CD8-positive, alpha-beta memory T cell (primary cell): Measurements from ENCODE around the gene IQCH. TPM values are rescaled to one million over a fixed set of nuclear protein-coding genes. Genes with fewer than 3 reads are reported as not detected.
"Not testable (repeated sequence)": the region's sequence is repeated elsewhere in the genome, so short reads cannot be mapped to it uniquely, and the experiment has no call there.

ENCODE experiments used
- CTCF ChIA-PET: fragments of 350-600 bp; sonication (Branson Sonifier 250); formaldehyde crosslinking; loops from one replicate; lab custom pipeline; 2021; ENCODE audit warnings: antibody characterized with exemption; lab: Charles Lee
- POLR2A ChIA-PET: fragments of 350-600 bp; sonication (Branson Sonifier 250); formaldehyde crosslinking; loops from one replicate; lab custom pipeline; 2021; ENCODE audit warnings: antibody characterized with exemption; lab: Charles Lee
- DNase-seq, 5 donors: peaks; one replicate each; pipeline versions ENCODE4 v3.0.0 to v3.0.0-alpha.2; 2020 to 2022; ENCODE audit warnings: mixed read lengths in 1 of 5
- H3K27ac ChIP-seq: one replicate; pipeline ENCODE4 v1.7.0; 2013; ENCODE audit warnings: low read depth, mild to moderate bottlenecking, low read length, moderate library complexity
- H3K27me3 ChIP-seq: 2 replicates; pipeline ENCODE4 v1.7.0; 2013; ENCODE audit warnings: low read length, mild to moderate bottlenecking; ENCODE audit not compliant: insufficient read depth, poor library complexity, severe bottlenecking
- H3K36me3 ChIP-seq: 2 replicates; pipeline ENCODE4 v1.7.0; 2013; ENCODE audit warnings: mild to moderate bottlenecking, low read length, moderate library complexity; ENCODE audit not compliant: insufficient read depth
- H3K4me1 ChIP-seq: 2 replicates; pipeline ENCODE4 v1.7.0; 2013; ENCODE audit warnings: mild to moderate bottlenecking, low read length, moderate library complexity; ENCODE audit not compliant: insufficient read depth
- H3K4me3 ChIP-seq: 2 replicates; pipeline ENCODE4 v1.7.0; 2013; ENCODE audit warnings: mild to moderate bottlenecking, low read length
- H3K9me3 ChIP-seq: 2 replicates; pipeline ENCODE4 v1.7.0; 2013; ENCODE audit warnings: mild to moderate bottlenecking, low read length
- H3K27ac Mint-ChIP-seq, 8 donors: one replicate each; pipeline ENCODE4 v1.8.0; 2020 to 2021; ENCODE audit warnings: mixed read lengths in 8 of 8, mild to moderate bottlenecking in 6 of 8, inconsistent platforms in 3 of 8, moderate library complexity in 3 of 8
- H3K27me3 Mint-ChIP-seq, 2 donors: one replicate each; pipeline ENCODE4 v1.8.0; 2020 to 2021; ENCODE audit warnings: mixed read lengths in 2 of 2, mild to moderate bottlenecking in 1 of 2, moderate library complexity in 1 of 2
- H3K36me3 Mint-ChIP-seq, 3 donors: one replicate each; pipeline ENCODE4 v1.8.0; 2020 to 2021; ENCODE audit warnings: mixed read lengths in 3 of 3, inconsistent platforms in 1 of 3, mild to moderate bottlenecking in 1 of 3
- H3K4me1 Mint-ChIP-seq, 3 donors: one replicate each; pipeline ENCODE4 v1.8.0; 2020 to 2021; ENCODE audit warnings: mixed read lengths in 3 of 3, inconsistent platforms in 1 of 3, mild to moderate bottlenecking in 1 of 3
- H3K4me3 Mint-ChIP-seq, 7 donors: one replicate each; pipeline ENCODE4 v1.8.0; 2020 to 2021; ENCODE audit warnings: mixed read lengths in 7 of 7, mild to moderate bottlenecking in 6 of 7, moderate library complexity in 4 of 7, inconsistent platforms in 2 of 7
- H3K9me3 Mint-ChIP-seq, 5 donors: one replicate each; pipeline ENCODE4 v1.8.0; 2020 to 2022; ENCODE audit warnings: mixed read lengths in 5 of 5, mild to moderate bottlenecking in 3 of 5, moderate library complexity in 2 of 5, inconsistent platforms in 1 of 5
- polyA plus RNA-seq: library from polyadenylated mRNA; unstranded; fragments of 300-500 nt; fragmentation: Illumina TruSeq; gene quantifications from one replicate; pipeline ENCODE4 v1.2.3, GENCODE V29; 2021
- total RNA-seq, 2 experiments: library from RNA; stranded (reverse); gene quantifications; one replicate each; pipeline ENCODE4 v1.2.3, GENCODE V29; 2021

IQCH gene
- total and polyA plus RNA-seq, 3 experiments from 2014 or later: 0.52 to 1.3 (median 1.0) TPM

GRCh38 chr15:67249830-67250229 lies 4.8 kb upstream of the IQCH start:
- CTCF ChIA-PET: no interaction called here
- Mint-ChIP-seq H3K4me1 (peaks cover 45 to 76% (median 74%) of the 10 kb centered on the region in 3 donors), H3K27me3 (no peaks in the 10 kb centered on the region), H3K4me3 (peak overlapping the region in 1 of 7 donors; percentile 9), H3K9me3 (peaks cover 0 to 6% (median 0%) of the 10 kb centered on the region in 5 donors), H3K27ac (peak overlapping the region in 2 of 8 donors; percentile 17 to 60), H3K36me3 (peaks cover 15 to 36% (median 22%) of the 10 kb centered on the region in 3 donors)
- Histone ChIP-seq H3K27ac (no peak overlapping the region), H3K9me3 (no peaks in the 10 kb centered on the region), H3K27me3 (no peaks in the 10 kb centered on the region), H3K4me3 (no peak overlapping the region), H3K4me1 (peaks cover 16% of the 10 kb centered on the region), H3K36me3 (no peaks in the 10 kb centered on the region)
- POLR2A ChIA-PET: no interaction called here
- no peak for DNase-seq

DNA sequence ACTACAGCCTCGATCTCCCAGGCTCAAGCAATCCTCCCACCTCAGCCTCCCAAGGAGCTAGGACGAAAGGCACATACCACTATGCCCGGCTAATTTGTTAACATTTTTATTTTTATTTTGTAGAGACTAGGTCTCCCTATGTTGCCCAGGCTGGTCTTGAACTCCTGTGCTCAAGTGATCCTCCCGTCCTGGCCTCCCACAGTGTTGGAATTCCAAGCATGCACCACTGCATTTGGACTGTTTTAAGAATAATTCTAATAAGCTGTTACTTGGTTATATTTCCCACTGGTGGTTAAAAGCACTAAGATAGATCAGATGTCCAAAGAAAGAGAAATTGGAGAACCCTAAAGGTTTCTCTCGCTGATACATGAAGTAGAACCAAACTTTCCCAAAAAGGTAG lies 3.3 kb upstream of the IQCH start:
- H3K4me3 ChIP-seq: no peak overlapping the region
- ChIA-PET POLR2A (no interaction called here), CTCF (no interaction called here)
- no peaks in the 10 kb centered on the region for H3K27me3 ChIP-seq
- DNase-seq: no peak
- H3K27ac ChIP-seq: no peak overlapping the region
- Mint-ChIP-seq H3K9me3 (peaks cover 0 to 6% (median 0%) of the 10 kb centered on the region in 5 donors), H3K4me1 (peaks cover 46 to 75% (median 74%) of the 10 kb centered on the region in 3 donors), H3K27me3 (no peaks in the 10 kb centered on the region), H3K4me3 (peak overlapping the region in 1 of 7 donors; percentile 49), H3K36me3 (peaks cover 7 to 25% (median 13%) of the 10 kb centered on the region in 3 donors), H3K27ac (peak overlapping the region in 1 of 8 donors; percentile 46)
- H3K9me3 ChIP-seq: no peaks in the 10 kb centered on the region
- H3K36me3 ChIP-seq: no peaks in the 10 kb centered on the region
- peaks cover 16% of the 10 kb centered on the region for H3K4me1 ChIP-seq

GRCh38 chr15:67253101-67253500 lies 1.5 kb upstream of the IQCH start:
- H3K4me3 Mint-ChIP-seq: peak overlapping the region; percentile 87 to 99 (median 95)
- H3K4me1 ChIP-seq: peaks cover 16% of the 10 kb centered on the region
- H3K9me3 Mint-ChIP-seq: no peaks in the 10 kb centered on the region
- DNase-seq: no peak
- H3K27me3 Mint-ChIP-seq: no peaks in the 10 kb centered on the region
- H3K4me1 Mint-ChIP-seq: peaks cover 42 to 67% (median 66%) of the 10 kb centered on the region in 3 donors
- ChIA-PET CTCF (no interaction called here), POLR2A (no interaction called here)
- peaks cover 0 to 12% (median 3%) of the 10 kb centered on the region in 3 donors for H3K36me3 Mint-ChIP-seq
- H3K27ac Mint-ChIP-seq: peak overlapping the region in 5 of 8 donors; percentile 26 to 72 (median 68)
- no peaks in the 10 kb centered on the region for H3K36me3 ChIP-seq
- H3K9me3 ChIP-seq: no peaks in the 10 kb centered on the region
- no peaks in the 10 kb centered on the region for H3K27me3 ChIP-seq
- peak overlapping the region; percentile 91 for H3K27ac ChIP-seq
- H3K4me3 ChIP-seq: no peak overlapping the region

DNA sequence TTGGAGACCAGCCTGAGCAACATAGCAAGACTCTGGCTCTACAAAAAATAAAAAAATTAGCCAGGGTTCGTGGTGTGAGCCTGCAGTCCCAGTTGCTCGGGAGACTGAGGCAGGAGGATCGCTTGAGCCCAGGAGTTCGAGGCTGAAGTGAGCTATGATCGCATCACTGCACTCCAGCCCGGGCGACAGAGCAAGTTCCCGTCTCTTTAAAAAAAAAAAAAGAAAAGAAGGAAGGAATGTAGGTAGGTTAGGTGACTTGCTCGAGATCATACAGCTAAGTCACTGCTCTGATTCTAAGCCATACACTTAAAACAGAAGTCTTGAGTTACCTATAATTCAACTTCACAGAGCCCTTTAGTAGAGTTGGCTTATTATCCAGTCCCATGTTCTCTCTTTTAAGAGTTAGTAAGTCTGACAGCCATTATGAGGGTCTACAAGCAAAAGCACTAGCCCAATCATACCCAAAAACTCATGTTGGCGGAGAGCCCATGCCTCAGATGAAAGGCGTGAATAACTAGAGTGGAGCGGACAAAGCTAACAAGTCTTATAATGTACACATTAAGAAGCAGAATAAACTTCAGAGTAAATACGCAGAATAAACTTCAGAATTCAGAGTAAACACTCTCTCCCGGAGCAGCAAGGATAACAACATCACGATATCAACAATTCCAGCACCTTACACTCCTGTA lies 893 bp upstream of the IQCH start:
- peak overlapping the region; percentile 91 for H3K27ac ChIP-seq
- CTCF ChIA-PET: interaction anchor here (1.0 to 1.2 kb wide), 2 partner anchors 13 to 119 kb away, joined by 3 to 6 read pairs; no protein-coding TSS in a partner anchor

GRCh38 chr15:67256051-67256450 lies 1.5 kb downstream of the IQCH start:
- no peak overlapping the region for H3K4me3 ChIP-seq
- no peak overlapping the region for H3K27ac ChIP-seq
- POLR2A ChIA-PET: interaction anchor here (0.6 kb wide), 1 partner anchor 24 kb away, joined by 3 read pairs; no protein-coding TSS in a partner anchor
- Mint-ChIP-seq H3K9me3 (no peaks in the 10 kb centered on the region), H3K4me1 (peaks cover 33 to 45% (median 43%) of the 10 kb centered on the region in 3 donors), H3K36me3 (peaks cover 0 to 10% (median 3%) of the 10 kb centered on the region in 3 donors), H3K27ac (peak overlapping the region in 6 of 8 donors; percentile 4 to 95 (median 80)), H3K4me3 (peak overlapping the region; percentile 49 to 99 (median 93)), H3K27me3 (no peaks in the 10 kb centered on the region)
- no peaks in the 10 kb centered on the region for H3K27me3 ChIP-seq
- no peaks in the 10 kb centered on the region for H3K9me3 ChIP-seq
- peaks cover 16% of the 10 kb centered on the region for H3K4me1 ChIP-seq
- H3K36me3 ChIP-seq: no peaks in the 10 kb centered on the region
- DNase-seq: no peak
- CTCF ChIA-PET: no interaction called here

More for the DNA sequence above, 893 bp upstream of the IQCH start:
- Mint-ChIP-seq H3K36me3 (peaks cover 0 to 12% (median 3%) of the 10 kb centered on the region in 3 donors), H3K9me3 (no peaks in the 10 kb centered on the region), H3K4me3 (peak overlapping the region; percentile 93 to 99 (median 95)), H3K27me3 (no peaks in the 10 kb centered on the region), H3K27ac (peak overlapping the region; percentile 82 to 99 (median 94)), H3K4me1 (peaks cover 40 to 61% (median 60%) of the 10 kb centered on the region in 3 donors)
- no peaks in the 10 kb centered on the region for H3K9me3 ChIP-seq
- peaks cover 16% of the 10 kb centered on the region for H3K4me1 ChIP-seq
- no peak for DNase-seq
- H3K4me3 ChIP-seq: peak overlapping the region; percentile 85
- H3K36me3 ChIP-seq: no peaks in the 10 kb centered on the region
- POLR2A ChIA-PET: interaction anchor here (0.6 to 1.3 kb wide), 2 partner anchors 13 to 16 kb away, joined by 3 to 5 read pairs; no protein-coding TSS in a partner anchor
- no peaks in the 10 kb centered on the region for H3K27me3 ChIP-seq

- CTCF ChIA-PET, DNase-seq: not testable (repeated sequence)
These were observed 3.8 kb downstream of the IQCH start for GRCh38 chr15:67258412-67258811.

DNA sequence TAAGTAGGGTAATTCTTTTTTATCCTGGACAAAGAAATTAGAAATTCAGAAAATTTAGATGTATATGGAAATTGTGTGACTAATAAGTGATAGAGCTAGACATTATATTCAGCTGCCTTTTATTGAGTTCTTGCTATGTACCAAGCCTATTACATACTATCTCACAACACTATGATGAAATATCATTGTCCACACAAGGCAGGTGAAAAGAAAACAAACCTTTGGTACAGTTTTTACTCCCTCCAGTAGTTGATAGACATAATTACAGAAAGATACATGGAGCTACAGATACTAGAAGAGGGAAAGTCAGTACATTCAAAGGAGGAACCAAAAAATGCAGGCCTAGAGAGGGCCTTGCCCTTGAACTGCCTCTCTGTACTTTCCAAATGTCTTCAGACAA lies 4.8 kb downstream of the IQCH start:
- Mint-ChIP-seq H3K4me3 (no peak overlapping the region), H3K4me1 (peaks cover 8 to 14% (median 12%) of the 10 kb centered on the region in 3 donors)
- POLR2A ChIA-PET: no interaction called here

More at GRCh38 chr15:67258412-67258811, 3.8 kb downstream of the IQCH start:
- H3K9me3 Mint-ChIP-seq, H3K27ac ChIP-seq, H3K36me3 Mint-ChIP-seq, H3K9me3 ChIP-seq, H3K27me3 Mint-ChIP-seq, H3K27me3 ChIP-seq, H3K4me3 ChIP-seq, H3K36me3 ChIP-seq, POLR2A ChIA-PET, H3K27ac Mint-ChIP-seq, H3K4me1 ChIP-seq, H3K4me3 Mint-ChIP-seq: not testable (repeated sequence)
- H3K4me1 Mint-ChIP-seq: peaks cover 13 to 22% (median 22%) of the 10 kb centered on the region in 3 donors

DNA sequence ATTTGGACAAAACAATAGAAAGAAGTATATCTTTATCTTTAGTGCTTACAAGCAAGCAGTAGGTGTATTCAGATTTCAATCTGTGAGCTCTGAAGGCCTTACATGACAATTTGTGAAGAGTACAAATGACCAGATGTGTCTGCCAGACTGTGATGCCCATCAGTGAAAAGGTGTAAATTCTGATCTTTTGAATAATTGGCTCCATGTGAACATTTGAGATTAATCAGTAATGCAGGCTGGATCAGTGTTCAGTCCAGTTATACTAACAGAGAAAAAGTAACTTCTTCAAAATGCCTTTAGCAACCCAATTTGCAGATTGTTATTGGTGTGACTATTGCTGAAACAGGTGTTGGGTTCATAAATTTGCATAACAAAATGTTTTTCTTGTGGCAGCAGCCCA lies 5.2 kb downstream of the IQCH start:
- ChIA-PET POLR2A (no interaction called here), CTCF (no interaction called here)
- Mint-ChIP-seq H3K4me1 (peaks cover 6 to 11% (median 10%) of the 10 kb centered on the region in 3 donors), H3K27me3 (no peaks in the 10 kb centered on the region), H3K27ac (no peak overlapping the region), H3K4me3 (no peak overlapping the region), H3K9me3 (no peaks in the 10 kb centered on the region), H3K36me3 (peaks cover 0 to 3% (median 0%) of the 10 kb centered on the region in 3 donors)
- Histone ChIP-seq H3K36me3 (no peaks in the 10 kb centered on the region), H3K27ac (no peak overlapping the region), H3K27me3 (no peaks in the 10 kb centered on the region), H3K4me1 (no peaks in the 10 kb centered on the region), H3K9me3 (no peaks in the 10 kb centered on the region), H3K4me3 (no peak overlapping the region)
- DNase-seq: no peak

More for the DNA sequence above, 4.8 kb downstream of the IQCH start:
- Histone ChIP-seq H3K4me1 (no peaks in the 10 kb centered on the region), H3K27ac (no peak overlapping the region), H3K36me3 (no peaks in the 10 kb centered on the region), H3K9me3 (no peaks in the 10 kb centered on the region), H3K4me3 (no peak overlapping the region), H3K27me3 (no peaks in the 10 kb centered on the region)
- Mint-ChIP-seq H3K9me3 (no peaks in the 10 kb centered on the region), H3K27me3 (no peaks in the 10 kb centered on the region), H3K36me3 (peaks cover 0 to 5% (median 0%) of the 10 kb centered on the region in 3 donors), H3K27ac (no peak overlapping the region)
- CTCF ChIA-PET: no interaction called here
- DNase-seq: no peak
